IMR-90 (cell line): Measurements from ENCODE around the gene FYCO1.

ENCODE experiments used
- BHLHE40 ChIP-seq: fragments of 150-350 bp; IDR thresholded peaks from 2 replicates; pipeline ENCODE4 v1.6.1; 2016; ENCODE audit warnings: mild to moderate bottlenecking, low read depth, low read length
- CTCF ChIP-seq: conservative IDR thresholded peaks from 2 replicates; pipeline ENCODE4 v1.5.1; 2012; ENCODE audit warnings: mild to moderate bottlenecking, low read depth, low read length, improper control_type of control experiment
- MAFK ChIP-seq: IDR thresholded peaks from 2 replicates; pipeline ENCODE4 v1.6.1; 2012; ENCODE audit warnings: low read depth, low read length, improper control_type of control experiment
- MAZ ChIP-seq: IDR thresholded peaks from 2 replicates; pipeline ENCODE4 v1.6.1; 2012; ENCODE audit warnings: low read depth, mild to moderate bottlenecking, low read length, improper control_type of control experiment, moderate library complexity, borderline replicate concordance
- POLR2A ChIP-seq: IDR thresholded peaks from 2 replicates; pipeline ENCODE4 v1.6.1; 2012; ENCODE audit warnings: mild to moderate bottlenecking, low read depth, low read length
- RAD21 ChIP-seq: IDR thresholded peaks from 2 replicates; pipeline ENCODE4 v1.6.1; 2012; ENCODE audit warnings: low read length, improper control_type of control experiment
- USF2 ChIP-seq: fragments of 150-350 bp; IDR thresholded peaks from 2 replicates; pipeline ENCODE4 v1.6.1; 2017; ENCODE audit warnings: mild to moderate bottlenecking, antibody characterized with exemption, low read length, low read depth

- no peak for TF ChIP-seq RAD21
- no peak for TF ChIP-seq CTCF
- no peak for TF ChIP-seq BHLHE40
- no peak for TF ChIP-seq MAZ
- TF ChIP-seq POLR2A = no peak
- TF ChIP-seq USF2 = no peak
- TF ChIP-seq MAFK = no peak
Observed at GRCh38 chr3:45965253-45965652, 30.4 kb downstream of the FYCO1 start.
